ENCODE measurements around the gene ABCB11. TPM values are rescaled to one million over a fixed set of nuclear protein-coding genes. Genes with fewer than 3 reads are reported as not detected.

Gene ABCB11
- polyA plus RNA-seq, 4 donors = 0.03 to 0.37 TPM; not detected in 2

- no peak for DNase-seq
- Histone ChIP-seq H3K27ac (ENCODE audit: low read depth in 1 of 3, low read length in 2 of 3) (no peak overlapping the region), H3K27me3 (ENCODE audit: control insufficient read depth in 3 of 3, insufficient read depth in 3 of 3, low read length in 3 of 3) (no peaks in the 10 kb centered on the region), H3K4me1 (ENCODE audit: control insufficient read depth in 3 of 3, insufficient read depth in 2 of 3, low read depth in 1 of 3, low read length in 2 of 3) (no peaks in the 10 kb centered on the region), H3K9me3 (ENCODE audit: control insufficient read depth in 2 of 2, insufficient read depth in 1 of 2, low read depth in 1 of 2, low read length in 1 of 2) (peaks cover 0 to 10% of the 10 kb centered on the region in 2 donors), H3K4me3 (ENCODE audit: low read depth in 1 of 3, low read length in 3 of 3) (no peak overlapping the region), H3K36me3 (ENCODE audit: control insufficient read depth in 3 of 3, insufficient read depth in 2 of 3, low read depth in 1 of 3, low read length in 3 of 3) (no peaks in the 10 kb centered on the region)
- no peak for FAIRE-seq
- WGBS, 3 donors = 70 to 83% (median 73%) methylated on average over 3 of the region's 3 CpGs
Measured at GRCh38 chr2:169049142-169049541, 18.0 kb upstream of the ABCB11 start.

- WGBS, 3 donors = 90 to 97% (median 94%) methylated on average over 2 of the region's 2 CpGs
- Histone ChIP-seq H3K27me3 (ENCODE audit: control insufficient read depth in 3 of 3, insufficient read depth in 3 of 3, low read length in 3 of 3) (no peaks in the 10 kb centered on the region), H3K4me3 (ENCODE audit: low read depth in 1 of 3, low read length in 3 of 3) (no peak overlapping the region), H3K9me3 (ENCODE audit: control insufficient read depth in 2 of 2, insufficient read depth in 1 of 2, low read depth in 1 of 2, low read length in 1 of 2) (peaks cover 0 to 17% of the 10 kb centered on the region in 2 donors), H3K4me1 (ENCODE audit: control insufficient read depth in 3 of 3, insufficient read depth in 2 of 3, low read depth in 1 of 3, low read length in 2 of 3) (no peaks in the 10 kb centered on the region), H3K27ac (ENCODE audit: low read depth in 1 of 3, low read length in 2 of 3) (no peak overlapping the region), H3K36me3 (ENCODE audit: control insufficient read depth in 3 of 3, insufficient read depth in 2 of 3, low read depth in 1 of 3, low read length in 3 of 3) (no peaks in the 10 kb centered on the region)
- DNase-seq = no peak
- FAIRE-seq = no peak
Measured at GRCh38 chr2:169047256-169048250, 16.4 kb upstream of the ABCB11 start.

- DNase-seq (peak in 1 of 2 donors; percentile 87), FAIRE-seq (no peak)
- no peaks in the 10 kb centered on the region for H3K4me1 ChIP-seq (ENCODE audit: control insufficient read depth in 3 of 3, insufficient read depth in 2 of 3, low read depth in 1 of 3, low read length in 2 of 3)
- 46 to 69% (median 55%) methylated on average over 4 of the region's 4 CpGs for WGBS, 3 donors
- no peaks in the 10 kb centered on the region for H3K36me3 ChIP-seq (ENCODE audit: control insufficient read depth in 3 of 3, insufficient read depth in 2 of 3, low read depth in 1 of 3, low read length in 3 of 3)
- no peaks in the 10 kb centered on the region for H3K27me3 ChIP-seq (ENCODE audit: control insufficient read depth in 3 of 3, insufficient read depth in 3 of 3, low read length in 3 of 3)
- no peak overlapping the region for H3K4me3 ChIP-seq (ENCODE audit: low read depth in 1 of 3, low read length in 3 of 3)
- H3K9me3 ChIP-seq (ENCODE audit: control insufficient read depth in 2 of 2, insufficient read depth in 1 of 2, low read depth in 1 of 2, low read length in 1 of 2) = peaks cover 0 to 17% of the 10 kb centered on the region in 2 donors
- H3K27ac ChIP-seq (ENCODE audit: low read depth in 1 of 3, low read length in 2 of 3) = peak overlapping the region in 1 of 3 donors; percentile 26
Measured at GRCh38 chr2:169046440-169047151, 15.5 kb upstream of the ABCB11 start.

- 78 to 94% (median 91%) methylated on average over 1 of the region's 1 CpG for WGBS, 3 donors
- peaks cover 0 to 17% of the 10 kb centered on the region in 2 donors for H3K9me3 ChIP-seq (ENCODE audit: control insufficient read depth in 2 of 2, insufficient read depth in 1 of 2, low read depth in 1 of 2, low read length in 1 of 2)
- FAIRE-seq (no peak), DNase-seq (no peak)
- H3K27me3 ChIP-seq (ENCODE audit: control insufficient read depth in 3 of 3, insufficient read depth in 3 of 3, low read length in 3 of 3) = no peaks in the 10 kb centered on the region
- H3K36me3 ChIP-seq (ENCODE audit: control insufficient read depth in 3 of 3, insufficient read depth in 2 of 3, low read depth in 1 of 3, low read length in 3 of 3) = no peaks in the 10 kb centered on the region
- no peaks in the 10 kb centered on the region for H3K4me1 ChIP-seq (ENCODE audit: control insufficient read depth in 3 of 3, insufficient read depth in 2 of 3, low read depth in 1 of 3, low read length in 2 of 3)
- H3K4me3 ChIP-seq (ENCODE audit: low read depth in 1 of 3, low read length in 3 of 3) = no peak overlapping the region
- no peak overlapping the region for H3K27ac ChIP-seq (ENCODE audit: low read depth in 1 of 3, low read length in 2 of 3)
Measured at GRCh38 chr2:169042856-169043255, 11.7 kb upstream of the ABCB11 start.

GRCh38 chr2:169041594-169041993 lies 10.5 kb upstream of the ABCB11 start:
- Histone ChIP-seq H3K4me1 (ENCODE audit: control insufficient read depth in 3 of 3, insufficient read depth in 2 of 3, low read depth in 1 of 3, low read length in 2 of 3) (no peaks in the 10 kb centered on the region), H3K9me3 (ENCODE audit: control insufficient read depth in 2 of 2, insufficient read depth in 1 of 2, low read depth in 1 of 2, low read length in 1 of 2) (peaks cover 0 to 11% of the 10 kb centered on the region in 2 donors), H3K27me3 (ENCODE audit: control insufficient read depth in 3 of 3, insufficient read depth in 3 of 3, low read length in 3 of 3) (no peaks in the 10 kb centered on the region), H3K36me3 (ENCODE audit: control insufficient read depth in 3 of 3, insufficient read depth in 2 of 3, low read depth in 1 of 3, low read length in 3 of 3) (no peaks in the 10 kb centered on the region), H3K4me3 (ENCODE audit: low read depth in 1 of 3, low read length in 3 of 3) (no peak overlapping the region), H3K27ac (ENCODE audit: low read depth in 1 of 3, low read length in 2 of 3) (no peak overlapping the region)
- 29 to 59% (median 45%) methylated on average over 1 of the region's 1 CpG for WGBS, 3 donors
- no peak for DNase-seq
- no peak for FAIRE-seq

- FAIRE-seq (no peak), DNase-seq (no peak)
- 78 to 90% (median 80%) methylated on average over 4 of the region's 4 CpGs for WGBS, 3 donors
- Histone ChIP-seq H3K27me3 (ENCODE audit: control insufficient read depth in 3 of 3, insufficient read depth in 3 of 3, low read length in 3 of 3) (no peaks in the 10 kb centered on the region), H3K4me3 (ENCODE audit: low read depth in 1 of 3, low read length in 3 of 3) (no peak overlapping the region), H3K36me3 (ENCODE audit: control insufficient read depth in 3 of 3, insufficient read depth in 2 of 3, low read depth in 1 of 3, low read length in 3 of 3) (no peaks in the 10 kb centered on the region), H3K27ac (ENCODE audit: low read depth in 1 of 3, low read length in 2 of 3) (no peak overlapping the region), H3K9me3 (ENCODE audit: control insufficient read depth in 2 of 2, insufficient read depth in 1 of 2, low read depth in 1 of 2, low read length in 1 of 2) (peaks cover 0 to 8% of the 10 kb centered on the region in 2 donors), H3K4me1 (ENCODE audit: control insufficient read depth in 3 of 3, insufficient read depth in 2 of 3, low read depth in 1 of 3, low read length in 2 of 3) (peaks cover 0 to 3% (median 0%) of the 10 kb centered on the region in 3 donors)
Measured at GRCh38 chr2:169039702-169040101, 8.6 kb upstream of the ABCB11 start.

- H3K27ac ChIP-seq (ENCODE audit: low read depth in 1 of 3, low read length in 2 of 3) = no peak overlapping the region
- FAIRE-seq (no peak), DNase-seq (no peak)
- no peaks in the 10 kb centered on the region for H3K27me3 ChIP-seq (ENCODE audit: control insufficient read depth in 3 of 3, insufficient read depth in 3 of 3, low read length in 3 of 3)
- H3K9me3 ChIP-seq (ENCODE audit: control insufficient read depth in 2 of 2, insufficient read depth in 1 of 2, low read depth in 1 of 2, low read length in 1 of 2) = peaks cover 0 to 4% of the 10 kb centered on the region in 2 donors
- no peak overlapping the region for H3K4me3 ChIP-seq (ENCODE audit: low read depth in 1 of 3, low read length in 3 of 3)
- H3K36me3 ChIP-seq (ENCODE audit: control insufficient read depth in 3 of 3, insufficient read depth in 2 of 3, low read depth in 1 of 3, low read length in 3 of 3) = no peaks in the 10 kb centered on the region
- peaks cover 0 to 5% (median 0%) of the 10 kb centered on the region in 3 donors for H3K4me1 ChIP-seq (ENCODE audit: control insufficient read depth in 3 of 3, insufficient read depth in 2 of 3, low read depth in 1 of 3, low read length in 2 of 3)
- WGBS, 3 donors = 55 to 77% (median 60%) methylated on average over 2 of the region's 2 CpGs
Measured at GRCh38 chr2:169038338-169038757, 7.2 kb upstream of the ABCB11 start.

GRCh38 chr2:169036736-169037440 lies 5.8 kb upstream of the ABCB11 start:
- Histone ChIP-seq H3K36me3 (ENCODE audit: control insufficient read depth in 3 of 3, insufficient read depth in 2 of 3, low read depth in 1 of 3, low read length in 3 of 3) (no peaks in the 10 kb centered on the region), H3K27ac (ENCODE audit: low read depth in 1 of 3, low read length in 2 of 3) (no peak overlapping the region), H3K9me3 (ENCODE audit: control insufficient read depth in 2 of 2, insufficient read depth in 1 of 2, low read depth in 1 of 2, low read length in 1 of 2) (peaks cover 0 to 7% of the 10 kb centered on the region in 2 donors), H3K4me1 (ENCODE audit: control insufficient read depth in 3 of 3, insufficient read depth in 2 of 3, low read depth in 1 of 3, low read length in 2 of 3) (peaks cover 0 to 5% (median 0%) of the 10 kb centered on the region in 3 donors), H3K4me3 (ENCODE audit: low read depth in 1 of 3, low read length in 3 of 3) (no peak overlapping the region), H3K27me3 (ENCODE audit: control insufficient read depth in 3 of 3, insufficient read depth in 3 of 3, low read length in 3 of 3) (no peaks in the 10 kb centered on the region)
- 67 to 73% (median 68%) methylated on average over 4 of the region's 4 CpGs for WGBS, 3 donors
- FAIRE-seq (no peak), DNase-seq (no peak)

Data from small intestine (tissue), 7 donors.